ENCODE measurements around the gene DDX50.
"Not testable (repeated sequence)": the region's sequence is repeated elsewhere in the genome, so short reads cannot be mapped to it uniquely, and the experiment has no call there.

The DDX50 gene

GRCh38 chr10:68901105-68901927 is at the start of gene DDX50:
DDX50 (plus strand) TSS chr10:68901315; CDS start chr10:68901385, 70 bp downstream.
- DNase-seq: peak; percentile 98

- DNase-seq: no peak
These were observed 44.8 kb upstream of the DDX50 start for GRCh38 chr10:68856352-68856751.

GRCh38 chr10:68857005-68857404 is 44.1 kb upstream of the DDX50 start:
- no peak for DNase-seq

GRCh38 chr10:68861253-68861652 is 39.9 kb upstream of the DDX50 start:
- no peak for DNase-seq

- DNase-seq: no peak
These were observed 36.5 kb upstream of the DDX50 start for GRCh38 chr10:68864611-68865010.

GRCh38 chr10:68868173-68868572 is 32.9 kb upstream of the DDX50 start:
- DNase-seq: not testable (repeated sequence)

GRCh38 chr10:68869623-68870022 is 31.5 kb upstream of the DDX50 start:
- no peak for DNase-seq

GRCh38 chr10:68870061-68870460 is 31.1 kb upstream of the DDX50 start:
- no peak for DNase-seq

GRCh38 chr10:68870545-68871104 is 30.5 kb upstream of the DDX50 start:
- no peak for DNase-seq

- DNase-seq: no peak
These were observed 29.9 kb upstream of the DDX50 start for GRCh38 chr10:68871105-68871711.

GRCh38 chr10:68871731-68872342 is 29.3 kb upstream of the DDX50 start:
- no peak for DNase-seq

- DNase-seq: no peak
These were observed 24.6 kb upstream of the DDX50 start for GRCh38 chr10:68876246-68877138.

- no peak for DNase-seq
These were observed 23.5 kb upstream of the DDX50 start for GRCh38 chr10:68877482-68878110.

- DNase-seq: no peak
These were observed 22.6 kb upstream of the DDX50 start for GRCh38 chr10:68878496-68878895.

GRCh38 chr10:68879628-68880027 is 21.5 kb upstream of the DDX50 start:
- no peak for DNase-seq

- DNase-seq: no peak
These were observed 20.9 kb upstream of the DDX50 start for GRCh38 chr10:68880181-68880580.

- DNase-seq: no peak
These were observed 6.1 kb upstream of the DDX50 start for GRCh38 chr10:68895041-68895440.

- DNase-seq: peak; percentile 37
These were observed 3.8 kb upstream of the DDX50 start for GRCh38 chr10:68897336-68897741.

GRCh38 chr10:68899186-68899745 is 1.8 kb upstream of the DDX50 start:
- DNase-seq: no peak

GRCh38 chr10:68900427-68901104 is 549 bp upstream of the DDX50 start:
- no peak for DNase-seq

GRCh38 chr10:68902382-68902781 is 1.3 kb downstream of the DDX50 start:
- DNase-seq: no peak

All from CD4-positive, alpha-beta T cell treated with Interleukin-4 for 4 hours (primary cell).